OCI-LY3 (cell line): ENCODE measurements around the gene EHMT1.

Experiments
- CTCF ChIP-seq: fragments of 200-600, 300-600 bp; sonication (generic); IDR thresholded peaks from 2 replicates; pipeline ENCODE4 v1.5.1; 2014; ENCODE audit warnings: antibody characterized with exemption, low read length, low read depth
- EZH2phosphoT487 ChIP-seq: fragments of 200-600 bp; shearing (Covaris generic); IDR thresholded peaks from 2 replicates; pipeline ENCODE4 v1.6.1; 2018; ENCODE audit warnings: antibody characterized with exemption, mixed run types, low read depth

- TF ChIP-seq CTCF (no peak), EZH2phosphoT487 (no peak)
These were observed 213.4 kb downstream of the EHMT1 start for GRCh38 chr9:137832191-137832700.
